Heart right ventricle (tissue), 16 donors: Measurements from ENCODE around the gene LRP1B. TPM values are rescaled to one million over a fixed set of nuclear protein-coding genes. Genes with fewer than 3 reads are reported as not detected.
"Not testable (repeated sequence)": the region's sequence is repeated elsewhere in the genome, so short reads cannot be mapped to it uniquely, and the experiment has no call there.

ENCODE experiments used
- ATAC-seq, 8 donors: fragments of 200-7000 bp; cut with Tn5 transposase; one replicate each; pipeline ENCODE4 v1.9.1; 2020; ENCODE audit warnings: mild to moderate bottlenecking in 8 of 8, moderate library complexity in 8 of 8, moderate number of reproducible peaks in 1 of 8
- DNase-seq, 2 donors: peaks; one replicate each; pipeline ENCODE4 v3.0.0-alpha.2; 2020
- H3K27ac ChIP-seq, 10 donors: fragments of 200-600 bp; sonication (generic) in 2 of 10; one replicate each; pipeline versions ENCODE4 v1.5.0 to v1.8.0; 2020 to 2022; ENCODE audit warnings: mild to moderate bottlenecking in 3 of 10
- H3K27me3 ChIP-seq, 7 donors: fragments of 200-600 bp; one replicate each; pipeline ENCODE4 v1.8.0; 2021 to 2022; ENCODE audit warnings: mild to moderate bottlenecking in 2 of 7
- H3K36me3 ChIP-seq, 9 donors: fragments of 200-600 bp; sonication (generic) in 1 of 9; one replicate each; pipeline versions ENCODE4 v1.5.0 to v1.8.0; 2020 to 2022; ENCODE audit warnings: mild to moderate bottlenecking in 2 of 9
- H3K4me1 ChIP-seq, 9 donors: fragments of 200-600 bp; sonication (generic) in 1 of 9; one replicate each; pipeline versions ENCODE4 v1.5.0 to v1.8.0; 2020 to 2022; ENCODE audit warnings: mild to moderate bottlenecking in 4 of 9
- H3K4me3 ChIP-seq, 10 donors: fragments of 200-600 bp; sonication (generic) in 2 of 10; one replicate each; pipeline versions ENCODE4 v1.5.0 to v1.8.0; 2020 to 2022; ENCODE audit warnings: mild to moderate bottlenecking in 7 of 10, moderate library complexity in 2 of 10
- H3K9me3 ChIP-seq, 11 donors: fragments of 200-600 bp in 10 of 11; sonication (generic) in 2 of 11; one replicate each; pipeline versions ENCODE4 v1.5.0 to v1.8.0; 2013 to 2022; ENCODE audit warnings: mild to moderate bottlenecking in 2 of 11, control low read depth in 1 of 11, moderate library complexity in 1 of 11
- CTCF ChIP-seq, 9 donors: fragments of 200-600 bp; sonication (generic) in 2 of 9; IDR thresholded peaks; one replicate each; pipeline versions ENCODE4 v1.5.0 to v1.8.0; 2021 to 2022; ENCODE audit warnings: antibody characterized with exemption in 9 of 9, mild to moderate bottlenecking in 5 of 9, moderate library complexity in 1 of 9
- WGBS, 2 donors: extraction: QIAGEN DNeasy Blood & Tissue Kit; methylation state at CpG; one replicate each; pipeline ENCODE4 v1.1.7; 2013; ENCODE audit warnings: inconsistent platforms in 1 of 2; 5-methylcytosine and 5-hydroxymethylcytosine counted together
- intact Hi-C, 10 donors: fragments of 100-400 bp; cut with DNase I; formaldehyde crosslinking; loops; one replicate each; pipeline versions ENCODE4 v1.11.1 to v1.14.2; 2022
- polyA plus RNA-seq, 2 donors: library from polyadenylated mRNA; stranded (reverse); fragments of 200-250 nt; gene quantifications; one replicate each; pipeline ENCODE4 v1.2.3, GENCODE V29; 2013
- total RNA-seq, 10 donors: library from RNA; stranded (reverse); fragmentation: NEBNext Ultra II Directional in 3 of 10; extraction: Animal tissue kit (Norgen Biotek cat#: 25700) in 3 of 10; gene quantifications; one replicate each; pipeline versions ENCODE4 v1.2.1 to v1.2.4, GENCODE V29; 2021 to 2023
- donor health status: Arrhythmogenic right ventricular cardiomyopathy.
- donor health status: ischemic (EF 13 %, LVEDD 7.1; RV severe dilation, severe dysfunction).
- donor health status: healthy with polysubstance abuse.
- donor health status: DM: no; HTN: yes; CAD: no.
- donor health status: DM: no; HTN: no; CAD: no.
- donor health status: ischemic (EF 25% LVEDD 6.9; RV normal size, moderate dysfunction).
- donor health status: ischemic (EF 25% LVEDD 5.7; RV mildly dilated, moderate dysfunction).
- donor health status: healthy.
- donor health status: DM: yes; HTN: yes; CAD: no.
- donor health status: Ischemic cardiomyopathy.
- donor health status: ischemic (EF 35%, LVEDD 5.7; RV mildly dilated, moderate dysfunction).
- donor health status: nonischemic (EF 11% LVEDD 7.7; RV severe dilation, severe dysfunction).
- donor health status: DM: yes; HTN: yes; CAD: no.
- donor health status: PGD.
- donor health status: ischemic (EF 29% LVEDD 5.4; RV normal size, mild dysfunction).
- donor health status: nonischemic (EF 23%, LVEDD 6.1; RV moderate dilation, normal function).

Gene LRP1B
- total and polyA plus RNA-seq, 12 donors, result 0.02 to 0.27 (median 0.14) TPM; not detected in 1

GRCh38 chr2:140288213-140288612 is 1842.6 kb downstream of the LRP1B start:
- no peak for DNase-seq
- intact Hi-C loops, result no loop called here
- Histone ChIP-seq H3K4me1 (no peaks in the 10 kb centered on the region), H3K4me3 (no peak overlapping the region), H3K27ac (no peak overlapping the region), H3K36me3 (no peaks in the 10 kb centered on the region), H3K27me3 (no peaks in the 10 kb centered on the region), H3K9me3 (peaks cover 0 to 7% (median 0%) of the 10 kb centered on the region in 11 donors)
- 61 to 71% methylated on average over 2 of the region's 2 CpGs for WGBS, 2 donors
- no peak for ATAC-seq
- no peak for TF ChIP-seq CTCF (IDR thresholded peaks at IDR 0.05)

DNA sequence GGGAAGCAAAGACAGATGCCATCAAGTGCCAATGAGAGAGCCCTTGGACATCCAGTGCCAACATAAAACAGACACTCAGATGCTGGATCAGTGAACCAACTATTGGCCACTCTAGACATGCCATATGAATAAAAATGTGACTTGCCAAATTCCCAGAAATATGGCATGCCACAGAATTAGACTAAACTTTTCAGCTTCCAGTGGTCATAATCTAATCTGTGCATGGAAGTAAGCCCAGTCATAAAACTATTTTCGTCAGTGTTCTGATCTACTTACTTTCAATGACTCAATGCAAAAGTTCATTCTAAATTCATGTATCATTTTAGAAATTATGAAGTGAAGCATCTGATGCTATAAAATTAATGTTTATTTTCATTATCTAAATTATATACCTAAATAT is 1844.4 kb downstream of the LRP1B start:
- no peaks in the 10 kb centered on the region for H3K4me1 ChIP-seq
- 36 to 44% methylated on average over 1 of the region's 1 CpG for WGBS, 2 donors
- H3K27ac ChIP-seq, result no peak overlapping the region
- intact Hi-C loops, result no loop called here
- no peaks in the 10 kb centered on the region for H3K27me3 ChIP-seq
- no peak for TF ChIP-seq CTCF (IDR thresholded peaks at IDR 0.05)
- H3K9me3 ChIP-seq, result no peaks in the 10 kb centered on the region
- H3K4me3 ChIP-seq, result no peak overlapping the region
- no peaks in the 10 kb centered on the region for H3K36me3 ChIP-seq
- ATAC-seq, result no peak
- no peak for DNase-seq

- DNase-seq, H3K4me1 ChIP-seq, ATAC-seq, intact Hi-C loops, H3K4me3 ChIP-seq, H3K36me3 ChIP-seq, H3K27me3 ChIP-seq, H3K27ac ChIP-seq: not testable (repeated sequence)
- 49 to 56% methylated on average over 5 of the region's 5 CpGs for WGBS, 2 donors
- H3K9me3 ChIP-seq, result peaks cover 0 to 10% (median 0%) of the 10 kb centered on the region in 11 donors
Measured at GRCh38 chr2:140277344-140277743, 1853.5 kb downstream of the LRP1B start.

DNA sequence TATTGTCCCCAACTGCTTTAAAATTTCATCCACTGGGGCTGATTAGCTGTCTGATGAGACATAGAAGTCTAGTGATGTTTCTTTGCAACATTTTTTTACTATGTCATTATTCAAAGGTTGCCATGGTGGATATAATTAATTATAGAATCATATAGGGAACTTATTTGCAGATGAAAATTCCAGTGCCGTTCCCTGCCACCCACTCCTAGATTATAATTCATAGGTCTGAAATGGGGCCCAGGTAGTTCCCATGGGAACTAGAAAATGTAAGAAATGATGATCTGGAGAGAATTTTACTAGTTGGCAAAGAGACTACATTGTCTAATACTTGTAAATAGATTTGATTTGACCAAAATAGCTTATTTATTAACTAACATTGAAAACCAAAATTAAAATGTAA is 1854.2 kb downstream of the LRP1B start:
- Histone ChIP-seq H3K27me3 (no peaks in the 10 kb centered on the region), H3K4me3 (no peak overlapping the region), H3K36me3 (no peaks in the 10 kb centered on the region), H3K27ac (no peak overlapping the region), H3K4me1 (no peaks in the 10 kb centered on the region), H3K9me3 (peaks cover 0 to 10% (median 0%) of the 10 kb centered on the region in 11 donors)
- 90 to 97% methylated on average over 1 of the region's 1 CpG for WGBS, 2 donors
- ATAC-seq (no peak), DNase-seq (no peak)
- intact Hi-C loops, result no loop called here
- no peak for TF ChIP-seq CTCF (IDR thresholded peaks at IDR 0.05)

DNA sequence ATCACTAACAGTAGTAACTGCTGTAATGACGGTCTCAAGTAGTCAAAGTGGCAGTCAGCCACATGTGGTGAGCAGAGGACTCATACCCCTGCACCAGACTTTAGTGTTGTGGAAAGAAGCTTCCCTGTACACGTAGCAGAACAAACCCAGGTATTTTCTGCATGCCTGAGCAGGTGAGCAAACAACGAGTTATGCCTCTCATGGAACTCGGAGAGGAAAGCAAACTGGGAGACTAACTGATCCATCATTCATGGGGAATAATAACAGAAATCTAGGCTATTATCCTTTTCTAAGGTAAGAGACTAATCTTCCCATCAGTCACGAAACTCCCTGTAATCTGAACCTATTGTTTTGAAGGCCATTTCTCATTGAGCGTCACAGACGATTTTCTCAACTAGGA is 1855.4 kb downstream of the LRP1B start:
- H3K36me3 ChIP-seq, result no peaks in the 10 kb centered on the region
- no peak for ATAC-seq
- H3K9me3 ChIP-seq, result peaks cover 0 to 10% (median 0%) of the 10 kb centered on the region in 11 donors
- no peaks in the 10 kb centered on the region for H3K4me1 ChIP-seq
- no peak overlapping the region for H3K27ac ChIP-seq
- H3K4me3 ChIP-seq, result no peak overlapping the region
- TF ChIP-seq CTCF (IDR thresholded peaks at IDR 0.05), result no peak
- DNase-seq, result no peak
- 67 to 79% methylated on average over 7 of the region's 7 CpGs for WGBS, 2 donors
- no peaks in the 10 kb centered on the region for H3K27me3 ChIP-seq
- intact Hi-C loops, result no loop called here
